ENCODE data around the gene GPD1.

GPD1 gene

GRCh38 chr12:50103351-50103750 is 457 bp upstream of the GPD1 start:
- H3K9ac ChIP-seq (ENCODE audit: low read length): peak overlapping the region; percentile 19; the same call in 1 of the 2 replicates
- no peaks in the 10 kb centered on the region for H4K20me1 ChIP-seq (ENCODE audit: insufficient read depth, low read length)
- H3K4me2 ChIP-seq (ENCODE audit: low read length): 0 out of 2 replicates have a peak overlapping the region, but pooled peaks have one; percentile 12
- H2AFZ ChIP-seq (ENCODE audit: low read depth, low read length): no peak overlapping the region
- no peaks in the 10 kb centered on the region for H3K79me2 ChIP-seq (ENCODE audit: low read length)
- peaks cover 22% of the 10 kb centered on the region for H3K36me3 ChIP-seq (replicated peaks; ENCODE audit: low read depth, low read length)
- TF ChIP-seq EZH2phosphoT487 (IDR thresholded peaks at IDR 0.05; ENCODE audit: low read depth): no peak
- H3K4me3 ChIP-seq (ENCODE audit: low read length): no peak overlapping the region
- no peaks in the 10 kb centered on the region for H3K9me3 ChIP-seq (ENCODE audit: insufficient read depth, low read length)
- H3K27ac ChIP-seq (ENCODE audit: low read length): 0 out of 2 replicates have a peak overlapping the region, but pooled peaks have one; percentile 6
- H3K4me1 ChIP-seq (ENCODE audit: low read length): peaks cover 20% of the 10 kb centered on the region
- no peaks in the 10 kb centered on the region for H3K27me3 ChIP-seq (ENCODE audit: low read depth, low read length)

- peaks cover 9% of the 10 kb centered on the region for H3K36me3 ChIP-seq (replicated peaks; ENCODE audit: low read depth, low read length)
- no peaks in the 10 kb centered on the region for H3K27me3 ChIP-seq (ENCODE audit: low read depth, low read length)
- H3K4me2 ChIP-seq (ENCODE audit: low read length): no peak overlapping the region
- H3K4me1 ChIP-seq (ENCODE audit: low read length): peaks cover 21% of the 10 kb centered on the region
- H3K27ac ChIP-seq (ENCODE audit: low read length): no peak overlapping the region
- H3K9ac ChIP-seq (ENCODE audit: low read length): no peak overlapping the region
- no peaks in the 10 kb centered on the region for H3K79me2 ChIP-seq (ENCODE audit: low read length)
- H2AFZ ChIP-seq (ENCODE audit: low read depth, low read length): no peak overlapping the region
- H3K9me3 ChIP-seq (ENCODE audit: insufficient read depth, low read length): no peaks in the 10 kb centered on the region
- TF ChIP-seq EZH2phosphoT487 (IDR thresholded peaks at IDR 0.05; ENCODE audit: low read depth) (no peak), CTCF (IDR thresholded peaks at IDR 0.05; ENCODE audit: low read depth, low read length) (no peak)
- H3K4me3 ChIP-seq (ENCODE audit: low read length): no peak overlapping the region
- no peaks in the 10 kb centered on the region for H4K20me1 ChIP-seq (ENCODE audit: insufficient read depth, low read length)
These were observed 884 bp downstream of the GPD1 start for GRCh38 chr12:50104417-50105366.

DNA sequence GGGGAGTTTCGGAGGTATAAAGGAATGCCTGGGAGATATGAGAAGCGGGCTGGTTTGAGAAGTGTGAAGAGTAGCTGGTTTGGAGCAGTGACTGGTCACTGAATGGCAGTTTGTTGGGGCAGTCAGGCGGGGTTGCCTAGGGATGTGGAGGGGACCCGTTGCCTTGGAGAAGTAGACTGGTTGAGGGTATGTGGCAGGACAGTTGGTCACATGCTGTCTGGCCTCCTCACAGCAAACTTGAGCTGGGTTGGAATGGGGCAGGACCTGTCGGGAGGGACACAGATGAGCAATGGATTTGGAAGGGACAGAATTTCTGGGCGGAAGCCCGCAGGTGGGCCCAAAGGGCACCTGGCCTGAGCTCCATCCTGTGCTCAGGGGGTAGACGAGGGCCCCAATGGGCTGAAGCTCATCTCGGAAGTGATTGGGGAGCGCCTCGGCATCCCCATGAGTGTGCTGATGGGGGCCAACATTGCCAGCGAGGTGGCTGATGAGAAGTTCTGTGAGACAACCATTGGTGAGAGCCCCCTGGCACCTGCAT is 2.2 kb downstream of the GPD1 start:
- H3K36me3 ChIP-seq (replicated peaks; ENCODE audit: low read depth, low read length): no peaks in the 10 kb centered on the region
- no peaks in the 10 kb centered on the region for H4K20me1 ChIP-seq (ENCODE audit: insufficient read depth, low read length)
- H3K9ac ChIP-seq (ENCODE audit: low read length): no peak overlapping the region
- H3K4me3 ChIP-seq (ENCODE audit: low read length): no peak overlapping the region
- no peak overlapping the region for H3K27ac ChIP-seq (ENCODE audit: low read length)
- H3K9me3 ChIP-seq (ENCODE audit: insufficient read depth, low read length): no peaks in the 10 kb centered on the region
- no peaks in the 10 kb centered on the region for H3K79me2 ChIP-seq (ENCODE audit: low read length)
- H2AFZ ChIP-seq (ENCODE audit: low read depth, low read length): no peak overlapping the region
- no peak overlapping the region for H3K4me2 ChIP-seq (ENCODE audit: low read length)
- TF ChIP-seq CTCF (IDR thresholded peaks at IDR 0.05; ENCODE audit: low read depth, low read length) (no peak), EZH2phosphoT487 (IDR thresholded peaks at IDR 0.05; ENCODE audit: low read depth) (no peak)
- no peaks in the 10 kb centered on the region for H3K27me3 ChIP-seq (ENCODE audit: low read depth, low read length)
- peaks cover 33% of the 10 kb centered on the region for H3K4me1 ChIP-seq (ENCODE audit: low read length)

DNA sequence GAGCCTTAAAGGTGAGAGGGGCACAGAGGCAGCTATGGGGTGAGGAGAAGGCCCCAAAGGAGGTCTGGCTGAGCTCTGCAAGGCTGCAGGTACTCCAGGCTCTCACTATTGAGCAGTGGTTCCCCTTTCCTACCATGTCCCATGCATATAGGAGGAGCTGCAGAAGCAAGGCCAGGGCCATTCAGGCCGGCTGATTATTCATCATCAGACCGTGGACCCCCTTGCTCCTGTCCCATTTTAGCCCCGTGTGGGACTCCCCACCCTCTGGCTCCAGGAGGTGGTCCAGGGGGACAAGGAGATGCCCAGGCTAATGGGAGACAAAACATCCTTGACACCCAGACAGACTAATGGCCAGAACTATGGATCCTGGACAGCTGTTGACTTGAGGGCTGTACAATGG is 3.1 kb downstream of the GPD1 start:
- H4K20me1 ChIP-seq (ENCODE audit: insufficient read depth, low read length): no peaks in the 10 kb centered on the region
- H3K79me2 ChIP-seq (ENCODE audit: low read length): no peaks in the 10 kb centered on the region
- peaks cover 36% of the 10 kb centered on the region for H3K4me1 ChIP-seq (ENCODE audit: low read length)
- H3K9ac ChIP-seq (ENCODE audit: low read length): no peak overlapping the region
- no peak overlapping the region for H2AFZ ChIP-seq (ENCODE audit: low read depth, low read length)
- no peaks in the 10 kb centered on the region for H3K9me3 ChIP-seq (ENCODE audit: insufficient read depth, low read length)
- no peaks in the 10 kb centered on the region for H3K36me3 ChIP-seq (replicated peaks; ENCODE audit: low read depth, low read length)
- no peak overlapping the region for H3K4me2 ChIP-seq (ENCODE audit: low read length)
- H3K27me3 ChIP-seq (ENCODE audit: low read depth, low read length): no peaks in the 10 kb centered on the region
- TF ChIP-seq EZH2phosphoT487 (IDR thresholded peaks at IDR 0.05; ENCODE audit: low read depth) (no peak), CTCF (IDR thresholded peaks at IDR 0.05; ENCODE audit: low read depth, low read length) (no peak)
- no peak overlapping the region for H3K4me3 ChIP-seq (ENCODE audit: low read length)
- H3K27ac ChIP-seq (ENCODE audit: low read length): no peak overlapping the region

All from OCI-LY3 (cell line).